GM20000 (cell line): Measurements from ENCODE around the gene MYMK.

Experiments
- DNase-seq: peaks from one replicate; pipeline ENCODE4 v3.0.0; 2012; ENCODE audit warnings: low spot score
- CTCF ChIP-seq: IDR thresholded peaks from 2 replicates; pipeline ENCODE4 v1.5.1; 2012; ENCODE audit warnings: mild to moderate bottlenecking, control low read depth; ENCODE audit errors: extremely low read depth, missing control alignments

MYMK gene

DNA sequence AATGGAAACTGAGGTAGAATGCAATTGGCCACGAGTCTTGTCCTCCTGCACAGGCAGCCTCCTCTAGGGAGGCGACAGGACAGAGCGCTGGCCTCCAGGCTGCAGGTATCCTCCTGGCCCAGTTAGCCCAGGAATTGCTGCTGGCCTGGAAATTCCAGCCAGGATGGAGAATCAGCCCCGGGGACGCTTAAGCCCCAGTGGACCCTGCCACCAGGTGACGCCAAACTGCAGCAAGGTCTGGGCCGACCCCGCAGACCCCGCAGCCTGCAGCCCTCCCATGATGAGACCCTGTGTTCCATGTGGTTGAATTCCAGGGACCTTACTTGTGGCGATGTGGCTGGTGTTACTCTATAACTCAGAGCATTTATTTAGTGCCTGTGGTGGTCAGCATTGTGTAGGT lies 57.7 kb downstream of the MYMK start:
- no peak for TF ChIP-seq CTCF
- DNase-seq, result no peak

- TF ChIP-seq CTCF, result no peak
Measured at GRCh38 chr9:133465984-133466383, 58.8 kb downstream of the MYMK start.

GRCh38 chr9:133464638-133465037 lies 60.1 kb downstream of the MYMK start:
- TF ChIP-seq CTCF, result no peak
- no peak for DNase-seq

More at GRCh38 chr9:133465984-133466383, 58.8 kb downstream of the MYMK start:
- DNase-seq, result no peak
